ENCODE measurements around the gene CDPF1.

The CDPF1 gene

GRCh38 chr22:46281866-46282678 lies 32.0 kb upstream of the CDPF1 start:
- no peak for TF ChIP-seq POLR2A (IDR thresholded peaks at IDR 0.05; ENCODE audit: low read depth, low read length)
- TF ChIP-seq POLR2AphosphoS5 (IDR thresholded peaks at IDR 0.05; ENCODE audit: low read depth, low read length): no peak
- TF ChIP-seq SPI1 (IDR thresholded peaks at IDR 0.05; ENCODE audit: low read depth, low read length): no peak
- TF ChIP-seq TAF1 (IDR thresholded peaks at IDR 0.05; ENCODE audit: low read depth, low read length): no peak
- FAIRE-seq: no peak
- no peak for DNase-seq (ENCODE audit: insufficient read length, low spot score)

- no peak for TF ChIP-seq POLR2A (IDR thresholded peaks at IDR 0.05; ENCODE audit: low read depth, low read length)
- no peak for FAIRE-seq
- no peak for DNase-seq (ENCODE audit: insufficient read length, low spot score)
Measured at GRCh38 chr22:46280999-46281623, 31.0 kb upstream of the CDPF1 start.

- DNase-seq (ENCODE audit: insufficient read length, low spot score) (no peak), FAIRE-seq (no peak)
- TF ChIP-seq POLR2A (IDR thresholded peaks at IDR 0.05; ENCODE audit: low read depth, low read length) (no peak), SPI1 (IDR thresholded peaks at IDR 0.05; ENCODE audit: low read depth, low read length) (no peak), TAF1 (IDR thresholded peaks at IDR 0.05; ENCODE audit: low read depth, low read length) (no peak), POLR2AphosphoS5 (IDR thresholded peaks at IDR 0.05; ENCODE audit: low read depth, low read length) (no peak), POU2F2 (IDR thresholded peaks at IDR 0.05; ENCODE audit: low read depth, low read length) (no peak), PAX5 (IDR thresholded peaks at IDR 0.05; ENCODE audit: insufficient read depth, low read length, severe bottlenecking) (no peak)
Measured at GRCh38 chr22:46280063-46280817, 30.1 kb upstream of the CDPF1 start.

GRCh38 chr22:46278656-46279645 lies 28.9 kb upstream of the CDPF1 start:
- DNase-seq (ENCODE audit: insufficient read length, low spot score) (no peak), FAIRE-seq (no peak)
- TF ChIP-seq SPI1 (IDR thresholded peaks at IDR 0.05; ENCODE audit: low read depth, low read length) (no peak), POLR2AphosphoS5 (IDR thresholded peaks at IDR 0.05; ENCODE audit: low read depth, low read length) (no peak), POU2F2 (IDR thresholded peaks at IDR 0.05; ENCODE audit: low read depth, low read length) (no peak), POLR2A (IDR thresholded peaks at IDR 0.05; ENCODE audit: low read depth, low read length) (no peak), TAF1 (IDR thresholded peaks at IDR 0.05; ENCODE audit: low read depth, low read length) (no peak), PAX5 (IDR thresholded peaks at IDR 0.05; ENCODE audit: insufficient read depth, low read length, severe bottlenecking) (no peak)

- FAIRE-seq (no peak), DNase-seq (ENCODE audit: insufficient read length, low spot score) (no peak)
- no peak for TF ChIP-seq POU2F2 (IDR thresholded peaks at IDR 0.05; ENCODE audit: low read depth, low read length)
- no peak for TF ChIP-seq PAX5 (IDR thresholded peaks at IDR 0.05; ENCODE audit: insufficient read depth, low read length, severe bottlenecking)
- TF ChIP-seq SPI1 (IDR thresholded peaks at IDR 0.05; ENCODE audit: low read depth, low read length): no peak
- TF ChIP-seq POLR2AphosphoS5 (IDR thresholded peaks at IDR 0.05; ENCODE audit: low read depth, low read length): no peak
- no peak for TF ChIP-seq TAF1 (IDR thresholded peaks at IDR 0.05; ENCODE audit: low read depth, low read length)
- no peak for TF ChIP-seq POLR2A (IDR thresholded peaks at IDR 0.05; ENCODE audit: low read depth, low read length)
Measured at GRCh38 chr22:46276563-46276962, 26.5 kb upstream of the CDPF1 start.

GRCh38 chr22:46275455-46276122 lies 25.5 kb upstream of the CDPF1 start:
- peak; percentile 35 for FAIRE-seq
- no peak for DNase-seq (ENCODE audit: insufficient read length, low spot score)
- no peak for TF ChIP-seq POLR2A (IDR thresholded peaks at IDR 0.05; ENCODE audit: low read depth, low read length)
- TF ChIP-seq PAX5 (IDR thresholded peaks at IDR 0.05; ENCODE audit: insufficient read depth, low read length, severe bottlenecking): no peak
- no peak for TF ChIP-seq POU2F2 (IDR thresholded peaks at IDR 0.05; ENCODE audit: low read depth, low read length)
- TF ChIP-seq TAF1 (IDR thresholded peaks at IDR 0.05; ENCODE audit: low read depth, low read length): no peak

GRCh38 chr22:46274381-46274780 lies 24.3 kb upstream of the CDPF1 start:
- no peak for DNase-seq (ENCODE audit: insufficient read length, low spot score)
- no peak for TF ChIP-seq PAX5 (IDR thresholded peaks at IDR 0.05; ENCODE audit: insufficient read depth, low read length, severe bottlenecking)
- TF ChIP-seq TAF1 (IDR thresholded peaks at IDR 0.05; ENCODE audit: low read depth, low read length): no peak
- no peak for TF ChIP-seq POU2F2 (IDR thresholded peaks at IDR 0.05; ENCODE audit: low read depth, low read length)
- TF ChIP-seq SPI1 (IDR thresholded peaks at IDR 0.05; ENCODE audit: low read depth, low read length): no peak
- no peak for TF ChIP-seq POLR2A (IDR thresholded peaks at IDR 0.05; ENCODE audit: low read depth, low read length)
- no peak for TF ChIP-seq POLR2AphosphoS5 (IDR thresholded peaks at IDR 0.05; ENCODE audit: low read depth, low read length)
- no peak for FAIRE-seq

- FAIRE-seq: no peak
- DNase-seq (ENCODE audit: insufficient read length, low spot score): no peak
- TF ChIP-seq POU2F2 (IDR thresholded peaks at IDR 0.05; ENCODE audit: low read depth, low read length): no peak
- no peak for TF ChIP-seq POLR2AphosphoS5 (IDR thresholded peaks at IDR 0.05; ENCODE audit: low read depth, low read length)
- TF ChIP-seq TAF1 (IDR thresholded peaks at IDR 0.05; ENCODE audit: low read depth, low read length): no peak
- no peak for TF ChIP-seq SPI1 (IDR thresholded peaks at IDR 0.05; ENCODE audit: low read depth, low read length)
- TF ChIP-seq PAX5 (IDR thresholded peaks at IDR 0.05; ENCODE audit: insufficient read depth, low read length, severe bottlenecking): no peak
Measured at GRCh38 chr22:46273432-46274148, 23.5 kb upstream of the CDPF1 start.
